SW 1271 (cell line): Measurements from ENCODE around the gene CPD.

Experiments used
- DNase-seq, 2 experiments: peaks; one replicate each; lab custom pipeline; 2025; lab: John Stamatoyannopoulos, UW

The CPD gene

GRCh38 chr17:30505868-30506417 is 127.2 kb downstream of the CPD start:
- DNase-seq = no peak

- DNase-seq = no peak
Measured at GRCh38 chr17:30506481-30506880, 127.8 kb downstream of the CPD start.

DNA sequence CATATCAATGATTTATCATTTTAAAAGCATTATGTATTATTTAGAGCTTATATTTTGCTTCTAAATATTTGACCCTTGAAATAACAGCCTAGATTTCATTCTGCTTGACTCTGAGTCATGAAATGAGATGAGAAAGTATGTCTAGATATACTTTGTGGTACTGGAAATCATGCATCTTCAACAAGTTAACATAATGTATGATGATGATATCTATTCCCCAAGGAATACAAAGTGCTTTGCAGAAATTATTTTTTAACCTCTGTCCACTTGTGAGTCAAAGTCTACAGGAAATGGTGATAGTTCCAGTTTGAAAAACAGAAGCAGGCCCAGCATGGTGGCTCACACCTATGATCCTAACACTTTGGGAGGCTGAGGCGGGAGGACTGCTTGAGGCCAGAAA is 134.6 kb downstream of the CPD start:
- no peak for DNase-seq

- no peak for DNase-seq
Measured at GRCh38 chr17:30514895-30515596, 136.3 kb downstream of the CPD start.

DNA sequence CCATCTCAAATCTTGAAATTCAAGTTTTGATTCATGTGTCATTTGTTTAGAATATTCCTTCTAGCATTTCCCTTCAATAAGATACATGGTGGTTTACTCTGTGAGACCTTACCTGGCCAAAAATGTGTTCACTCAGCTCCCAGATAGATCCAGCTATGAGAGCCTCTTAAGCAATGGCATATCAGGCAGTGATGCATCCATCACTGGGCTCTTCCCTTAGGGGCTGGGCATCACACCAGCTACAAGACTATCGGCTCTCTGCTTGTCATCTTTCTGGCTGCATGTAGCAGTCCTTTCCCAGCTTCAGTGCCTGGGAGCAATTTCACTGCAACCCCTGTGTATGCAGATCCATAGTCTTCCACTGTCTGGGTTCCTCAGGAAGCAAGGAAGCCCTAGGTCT is 139.1 kb downstream of the CPD start:
- DNase-seq = no peak

- no peak for DNase-seq
Measured at GRCh38 chr17:30519166-30519565, 140.4 kb downstream of the CPD start.
